ENCODE measurements around the gene LDB1. TPM values are rescaled to one million over a fixed set of nuclear protein-coding genes. Genes with fewer than 3 reads are reported as not detected.

LDB1 gene
- total and polyA plus RNA-seq, 2 of the 13 experiments (the other 11 are each of a cell fraction or from before 2014, with no cell fraction given) = 17.2 to 45.5 TPM

GRCh38 chr10:102151774-102152544 lies 31.8 kb upstream of the LDB1 start, which contains the start of gene NOLC1 (continued):
- TF ChIP-seq, protein P1, sequence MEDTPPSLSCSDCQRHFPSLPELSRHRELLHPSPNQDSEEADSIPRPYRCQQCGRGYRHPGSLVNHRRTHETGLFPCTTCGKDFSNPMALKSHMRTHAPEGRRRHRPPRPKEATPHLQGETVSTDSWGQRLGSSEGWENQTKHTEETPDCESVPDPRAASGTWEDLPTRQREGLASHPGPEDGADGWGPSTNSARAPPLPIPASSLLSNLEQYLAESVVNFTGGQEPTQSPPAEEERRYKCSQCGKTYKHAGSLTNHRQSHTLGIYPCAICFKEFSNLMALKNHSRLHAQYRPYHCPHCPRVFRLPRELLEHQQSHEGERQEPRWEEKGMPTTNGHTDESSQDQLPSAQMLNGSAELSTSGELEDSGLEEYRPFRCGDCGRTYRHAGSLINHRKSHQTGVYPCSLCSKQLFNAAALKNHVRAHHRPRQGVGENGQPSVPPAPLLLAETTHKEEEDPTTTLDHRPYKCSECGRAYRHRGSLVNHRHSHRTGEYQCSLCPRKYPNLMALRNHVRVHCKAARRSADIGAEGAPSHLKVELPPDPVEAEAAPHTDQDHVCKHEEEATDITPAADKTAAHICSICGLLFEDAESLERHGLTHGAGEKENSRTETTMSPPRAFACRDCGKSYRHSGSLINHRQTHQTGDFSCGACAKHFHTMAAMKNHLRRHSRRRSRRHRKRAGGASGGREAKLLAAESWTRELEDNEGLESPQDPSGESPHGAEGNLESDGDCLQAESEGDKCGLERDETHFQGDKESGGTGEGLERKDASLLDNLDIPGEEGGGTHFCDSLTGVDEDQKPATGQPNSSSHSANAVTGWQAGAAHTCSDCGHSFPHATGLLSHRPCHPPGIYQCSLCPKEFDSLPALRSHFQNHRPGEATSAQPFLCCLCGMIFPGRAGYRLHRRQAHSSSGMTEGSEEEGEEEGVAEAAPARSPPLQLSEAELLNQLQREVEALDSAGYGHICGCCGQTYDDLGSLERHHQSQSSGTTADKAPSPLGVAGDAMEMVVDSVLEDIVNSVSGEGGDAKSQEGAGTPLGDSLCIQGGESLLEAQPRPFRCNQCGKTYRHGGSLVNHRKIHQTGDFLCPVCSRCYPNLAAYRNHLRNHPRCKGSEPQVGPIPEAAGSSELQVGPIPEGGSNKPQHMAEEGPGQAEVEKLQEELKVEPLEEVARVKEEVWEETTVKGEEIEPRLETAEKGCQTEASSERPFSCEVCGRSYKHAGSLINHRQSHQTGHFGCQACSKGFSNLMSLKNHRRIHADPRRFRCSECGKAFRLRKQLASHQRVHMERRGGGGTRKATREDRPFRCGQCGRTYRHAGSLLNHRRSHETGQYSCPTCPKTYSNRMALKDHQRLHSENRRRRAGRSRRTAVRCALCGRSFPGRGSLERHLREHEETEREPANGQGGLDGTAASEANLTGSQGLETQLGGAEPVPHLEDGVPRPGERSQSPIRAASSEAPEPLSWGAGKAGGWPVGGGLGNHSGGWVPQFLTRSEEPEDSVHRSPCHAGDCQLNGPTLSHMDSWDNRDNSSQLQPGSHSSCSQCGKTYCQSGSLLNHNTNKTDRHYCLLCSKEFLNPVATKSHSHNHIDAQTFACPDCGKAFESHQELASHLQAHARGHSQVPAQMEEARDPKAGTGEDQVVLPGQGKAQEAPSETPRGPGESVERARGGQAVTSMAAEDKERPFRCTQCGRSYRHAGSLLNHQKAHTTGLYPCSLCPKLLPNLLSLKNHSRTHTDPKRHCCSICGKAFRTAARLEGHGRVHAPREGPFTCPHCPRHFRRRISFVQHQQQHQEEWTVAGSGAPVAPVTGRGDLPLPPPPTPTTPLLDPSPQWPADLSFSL (CRISPR knock-in tag; IDR thresholded peaks at IDR 0.05) = no peak
- TF ChIP-seq KAT8 (CRISPR knock-in tag; IDR thresholded peaks at IDR 0.05) (peak; percentile 97), RBM39 (IDR thresholded peaks at IDR 0.05; ENCODE audit: low read depth, low read length, poor library complexity, severe bottlenecking) (no peak), HES4 (CRISPR knock-in tag; IDR thresholded peaks at IDR 0.05; ENCODE audit: borderline replicate concordance) (peak; percentile 74), ISX (CRISPR knock-in tag; conservative IDR thresholded peaks at IDR 0.05) (0 out of 2 replicates have a peak, but pooled peaks have one; percentile 7), HNRNPL (IDR thresholded peaks at IDR 0.05; ENCODE audit: low read depth, low read length) (peak; percentile 38; the same call in 1 of the 2 replicates), ZBTB44 (CRISPR knock-in tag; IDR thresholded peaks at IDR 0.05) (no peak), ZNF331 (CRISPR knock-in tag; IDR thresholded peaks at IDR 0.05) (0 out of 2 replicates have a peak, but pooled peaks have one; percentile 60), DMAP1 (CRISPR knock-in tag; IDR thresholded peaks at IDR 0.05) (peak; percentile 98), ZNF629 (CRISPR knock-in tag; conservative IDR thresholded peaks at IDR 0.05) (0 out of 2 replicates have a peak, but pooled peaks have one; percentile 6), NFE2 (CRISPR knock-in tag; IDR thresholded peaks at IDR 0.05) (no peak), SATB2 (CRISPR knock-in tag; IDR thresholded peaks at IDR 0.05) (peak; percentile 48; the same call in 1 of the 2 replicates), ZNF547 (CRISPR knock-in tag; IDR thresholded peaks at IDR 0.05) (peak; percentile 18; the same call in 1 of the 2 replicates), ZNF296 (CRISPR knock-in tag; conservative IDR thresholded peaks at IDR 0.05) (no peak), ELF4 (CRISPR knock-in tag; IDR thresholded peaks at IDR 0.05; ENCODE audit: borderline replicate concordance) (peak; percentile 80; the same call in 1 of the 2 replicates), PPARG (CRISPR knock-in tag; conservative IDR thresholded peaks at IDR 0.05) (peak; percentile 64), SOX5 (CRISPR knock-in tag; IDR thresholded peaks at IDR 0.05; ENCODE audit: borderline replicate concordance) (peak; percentile 11; the same call in 1 of the 2 replicates), ZNF567 (CRISPR knock-in tag; IDR thresholded peaks at IDR 0.05; ENCODE audit: borderline replicate concordance) (no peak; the same call in 1 of the 2 replicates), ZNF883 (CRISPR knock-in tag; IDR thresholded peaks at IDR 0.05; ENCODE audit: not compliant biosample characterization) (peak; percentile 86)
- TF ChIP-seq, protein P2, sequence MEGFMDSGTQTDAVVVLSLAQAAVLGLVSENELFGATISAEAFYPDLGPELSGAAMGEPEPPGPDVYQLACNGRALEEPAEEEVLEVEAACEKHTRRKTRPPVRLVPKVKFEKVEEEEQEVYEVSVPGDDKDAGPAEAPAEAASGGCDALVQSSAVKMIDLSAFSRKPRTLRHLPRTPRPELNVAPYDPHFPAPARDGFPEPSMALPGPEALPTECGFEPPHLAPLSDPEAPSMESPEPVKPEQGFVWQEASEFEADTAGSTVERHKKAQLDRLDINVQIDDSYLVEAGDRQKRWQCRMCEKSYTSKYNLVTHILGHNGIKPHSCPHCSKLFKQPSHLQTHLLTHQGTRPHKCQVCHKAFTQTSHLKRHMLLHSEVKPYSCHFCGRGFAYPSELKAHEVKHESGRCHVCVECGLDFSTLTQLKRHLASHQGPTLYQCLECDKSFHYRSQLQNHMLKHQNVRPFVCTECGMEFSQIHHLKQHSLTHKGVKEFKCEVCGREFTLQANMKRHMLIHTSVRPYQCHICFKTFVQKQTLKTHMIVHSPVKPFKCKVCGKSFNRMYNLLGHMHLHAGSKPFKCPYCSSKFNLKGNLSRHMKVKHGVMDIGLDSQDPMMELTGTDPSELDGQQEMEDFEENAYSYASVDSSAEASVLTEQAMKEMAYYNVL (CRISPR knock-in tag; IDR thresholded peaks at IDR 0.05; ENCODE audit: borderline replicate concordance) = peak; percentile 66
